ENCODE measurements around the gene GPR101. TPM values are rescaled to one million over a fixed set of nuclear protein-coding genes. Genes with fewer than 3 reads are reported as not detected.

The GPR101 gene
- polyA plus RNA-seq, 4 donors, result not detected

- H3K27ac ChIP-seq (ENCODE audit: low read depth in 1 of 3, low read length in 2 of 3), result no peak overlapping the region
- no peaks in the 10 kb centered on the region for H3K9me3 ChIP-seq (ENCODE audit: control insufficient read depth in 2 of 2, insufficient read depth in 1 of 2, low read depth in 1 of 2, low read length in 1 of 2)
- no peaks in the 10 kb centered on the region for H3K36me3 ChIP-seq (ENCODE audit: control insufficient read depth in 3 of 3, insufficient read depth in 2 of 3, low read depth in 1 of 3, low read length in 3 of 3)
- H3K4me1 ChIP-seq (ENCODE audit: control insufficient read depth in 3 of 3, insufficient read depth in 2 of 3, low read depth in 1 of 3, low read length in 2 of 3), result no peaks in the 10 kb centered on the region
- H3K27me3 ChIP-seq (ENCODE audit: control insufficient read depth in 3 of 3, insufficient read depth in 3 of 3, low read length in 3 of 3), result peaks cover 0 to 29% (median 2%) of the 10 kb centered on the region in 3 donors
- FAIRE-seq (no peak), DNase-seq (peak in 1 of 2 donors; percentile 0)
- WGBS, 3 donors, result 3 to 39% (median 14%) methylated on average over 34 to 37 of the region's 37 CpGs
- H3K4me3 ChIP-seq (ENCODE audit: low read depth in 1 of 3, low read length in 3 of 3), result peak overlapping the region in 2 of 3 donors; percentile 6 to 24
These were observed 18.9 kb upstream of the GPR101 start for GRCh38 chrX:137052643-137053235.

GRCh38 chrX:137051978-137052642, 18.3 kb upstream of the GPR101 start:
- no peak for FAIRE-seq

GRCh38 chrX:137044893-137045292, 11.1 kb upstream of the GPR101 start:
- Histone ChIP-seq H3K4me3 (ENCODE audit: low read depth in 1 of 3, low read length in 3 of 3) (no peak overlapping the region), H3K36me3 (ENCODE audit: control insufficient read depth in 3 of 3, insufficient read depth in 2 of 3, low read depth in 1 of 3, low read length in 3 of 3) (no peaks in the 10 kb centered on the region), H3K9me3 (ENCODE audit: control insufficient read depth in 2 of 2, insufficient read depth in 1 of 2, low read depth in 1 of 2, low read length in 1 of 2) (no peaks in the 10 kb centered on the region), H3K27me3 (ENCODE audit: control insufficient read depth in 3 of 3, insufficient read depth in 3 of 3, low read length in 3 of 3) (peaks cover 0 to 1% (median 0%) of the 10 kb centered on the region in 3 donors), H3K27ac (ENCODE audit: low read depth in 1 of 3, low read length in 2 of 3) (no peak overlapping the region), H3K4me1 (ENCODE audit: control insufficient read depth in 3 of 3, insufficient read depth in 2 of 3, low read depth in 1 of 3, low read length in 2 of 3) (no peaks in the 10 kb centered on the region)
- FAIRE-seq (no peak), DNase-seq (no peak)
- 36 to 50% (median 41%) methylated on average over 4 of the region's 4 CpGs for WGBS, 3 donors

More at GRCh38 chrX:137051978-137052642, 18.3 kb upstream of the GPR101 start:
- Histone ChIP-seq H3K4me1 (ENCODE audit: control insufficient read depth in 3 of 3, insufficient read depth in 2 of 3, low read depth in 1 of 3, low read length in 2 of 3) (no peaks in the 10 kb centered on the region), H3K36me3 (ENCODE audit: control insufficient read depth in 3 of 3, insufficient read depth in 2 of 3, low read depth in 1 of 3, low read length in 3 of 3) (no peaks in the 10 kb centered on the region), H3K27ac (ENCODE audit: low read depth in 1 of 3, low read length in 2 of 3) (no peak overlapping the region), H3K4me3 (ENCODE audit: low read depth in 1 of 3, low read length in 3 of 3) (peak overlapping the region in 2 of 3 donors; percentile 6 to 24), H3K9me3 (ENCODE audit: control insufficient read depth in 2 of 2, insufficient read depth in 1 of 2, low read depth in 1 of 2, low read length in 1 of 2) (no peaks in the 10 kb centered on the region), H3K27me3 (ENCODE audit: control insufficient read depth in 3 of 3, insufficient read depth in 3 of 3, low read length in 3 of 3) (peaks cover 0 to 29% (median 2%) of the 10 kb centered on the region in 3 donors)
- peak; percentile 29 to 64 for DNase-seq
- WGBS, 3 donors, result 1 to 26% (median 12%) methylated on average over 30 to 37 of the region's 37 CpGs

GRCh38 chrX:137043736-137044135, 9.9 kb upstream of the GPR101 start:
- peaks cover 0 to 1% (median 0%) of the 10 kb centered on the region in 3 donors for H3K27me3 ChIP-seq (ENCODE audit: control insufficient read depth in 3 of 3, insufficient read depth in 3 of 3, low read length in 3 of 3)
- no peak for DNase-seq
- H3K36me3 ChIP-seq (ENCODE audit: control insufficient read depth in 3 of 3, insufficient read depth in 2 of 3, low read depth in 1 of 3, low read length in 3 of 3), result no peaks in the 10 kb centered on the region
- H3K4me1 ChIP-seq (ENCODE audit: control insufficient read depth in 3 of 3, insufficient read depth in 2 of 3, low read depth in 1 of 3, low read length in 2 of 3), result no peaks in the 10 kb centered on the region
- no peaks in the 10 kb centered on the region for H3K9me3 ChIP-seq (ENCODE audit: control insufficient read depth in 2 of 2, insufficient read depth in 1 of 2, low read depth in 1 of 2, low read length in 1 of 2)
- no peak overlapping the region for H3K4me3 ChIP-seq (ENCODE audit: low read depth in 1 of 3, low read length in 3 of 3)
- H3K27ac ChIP-seq (ENCODE audit: low read depth in 1 of 3, low read length in 2 of 3), result no peak overlapping the region
- 89 to 95% (median 94%) methylated on average over 1 of the region's 1 CpG for WGBS, 3 donors
- FAIRE-seq, result no peak

- H3K27ac ChIP-seq (ENCODE audit: low read depth in 1 of 3, low read length in 2 of 3), result no peak overlapping the region
- no peak overlapping the region for H3K4me3 ChIP-seq (ENCODE audit: low read depth in 1 of 3, low read length in 3 of 3)
- H3K36me3 ChIP-seq (ENCODE audit: control insufficient read depth in 3 of 3, insufficient read depth in 2 of 3, low read depth in 1 of 3, low read length in 3 of 3), result no peaks in the 10 kb centered on the region
- H3K9me3 ChIP-seq (ENCODE audit: control insufficient read depth in 2 of 2, insufficient read depth in 1 of 2, low read depth in 1 of 2, low read length in 1 of 2), result no peaks in the 10 kb centered on the region
- no peak for FAIRE-seq
- no peak for DNase-seq
- WGBS, 3 donors, result 71 to 83% (median 82%) methylated on average over 3 of the region's 3 CpGs
- peaks cover 0 to 8% (median 1%) of the 10 kb centered on the region in 3 donors for H3K27me3 ChIP-seq (ENCODE audit: control insufficient read depth in 3 of 3, insufficient read depth in 3 of 3, low read length in 3 of 3)
- no peaks in the 10 kb centered on the region for H3K4me1 ChIP-seq (ENCODE audit: control insufficient read depth in 3 of 3, insufficient read depth in 2 of 3, low read depth in 1 of 3, low read length in 2 of 3)
These were observed 7.5 kb upstream of the GPR101 start for GRCh38 chrX:137041329-137041728.

- Histone ChIP-seq H3K36me3 (ENCODE audit: control insufficient read depth in 3 of 3, insufficient read depth in 2 of 3, low read depth in 1 of 3, low read length in 3 of 3) (no peaks in the 10 kb centered on the region), H3K4me3 (ENCODE audit: low read depth in 1 of 3, low read length in 3 of 3) (no peak overlapping the region), H3K27me3 (ENCODE audit: control insufficient read depth in 3 of 3, insufficient read depth in 3 of 3, low read length in 3 of 3) (peaks cover 0 to 14% (median 4%) of the 10 kb centered on the region in 3 donors), H3K27ac (ENCODE audit: low read depth in 1 of 3, low read length in 2 of 3) (no peak overlapping the region), H3K4me1 (ENCODE audit: control insufficient read depth in 3 of 3, insufficient read depth in 2 of 3, low read depth in 1 of 3, low read length in 2 of 3) (no peaks in the 10 kb centered on the region), H3K9me3 (ENCODE audit: control insufficient read depth in 2 of 2, insufficient read depth in 1 of 2, low read depth in 1 of 2, low read length in 1 of 2) (no peaks in the 10 kb centered on the region)
- FAIRE-seq (no peak), DNase-seq (no peak)
- 78 to 89% (median 84%) methylated on average over 14 of the region's 14 CpGs for WGBS, 3 donors
These were observed 6.5 kb upstream of the GPR101 start for GRCh38 chrX:137040113-137040794.

GRCh38 chrX:137034508-137034872, 695 bp upstream of the GPR101 start:
- H3K27me3 ChIP-seq (ENCODE audit: control insufficient read depth in 3 of 3, insufficient read depth in 3 of 3, low read length in 3 of 3), result peaks cover 2 to 67% (median 10%) of the 10 kb centered on the region in 3 donors
- no peak for FAIRE-seq
- H3K4me1 ChIP-seq (ENCODE audit: control insufficient read depth in 3 of 3, insufficient read depth in 2 of 3, low read depth in 1 of 3, low read length in 2 of 3), result no peaks in the 10 kb centered on the region
- H3K9me3 ChIP-seq (ENCODE audit: control insufficient read depth in 2 of 2, insufficient read depth in 1 of 2, low read depth in 1 of 2, low read length in 1 of 2), result no peaks in the 10 kb centered on the region
- no peak overlapping the region for H3K27ac ChIP-seq (ENCODE audit: low read depth in 1 of 3, low read length in 2 of 3)
- H3K36me3 ChIP-seq (ENCODE audit: control insufficient read depth in 3 of 3, insufficient read depth in 2 of 3, low read depth in 1 of 3, low read length in 3 of 3), result no peaks in the 10 kb centered on the region
- 2 to 13% (median 7%) methylated on average over 3 of the region's 3 CpGs for WGBS, 3 donors
- peak in 1 of 2 donors; percentile 11 for DNase-seq
- no peak overlapping the region for H3K4me3 ChIP-seq (ENCODE audit: low read depth in 1 of 3, low read length in 3 of 3)

- Histone ChIP-seq H3K27me3 (ENCODE audit: control insufficient read depth in 3 of 3, insufficient read depth in 3 of 3, low read length in 3 of 3) (peaks cover 2 to 66% (median 10%) of the 10 kb centered on the region in 3 donors), H3K4me3 (ENCODE audit: low read depth in 1 of 3, low read length in 3 of 3) (no peak overlapping the region), H3K9me3 (ENCODE audit: control insufficient read depth in 2 of 2, insufficient read depth in 1 of 2, low read depth in 1 of 2, low read length in 1 of 2) (no peaks in the 10 kb centered on the region), H3K36me3 (ENCODE audit: control insufficient read depth in 3 of 3, insufficient read depth in 2 of 3, low read depth in 1 of 3, low read length in 3 of 3) (no peaks in the 10 kb centered on the region), H3K27ac (ENCODE audit: low read depth in 1 of 3, low read length in 2 of 3) (no peak overlapping the region), H3K4me1 (ENCODE audit: control insufficient read depth in 3 of 3, insufficient read depth in 2 of 3, low read depth in 1 of 3, low read length in 2 of 3) (no peaks in the 10 kb centered on the region)
- DNase-seq, result no peak
- FAIRE-seq, result no peak
- 6 to 35% (median 17%) methylated on average over 28 to 34 of the region's 34 CpGs for WGBS, 3 donors
These were observed 688 bp downstream of the GPR101 start for GRCh38 chrX:137032841-137033773.
